ENCODE measurements around the gene ERVV-1. TPM values are rescaled to one million over a fixed set of nuclear protein-coding genes. Genes with fewer than 3 reads are reported as not detected.

The ERVV-1 gene
- total and polyA plus RNA-seq, 2 donors (not counting 3 experiments of a cell fraction or from before 2014, with no cell fraction given) = not detected

DNA sequence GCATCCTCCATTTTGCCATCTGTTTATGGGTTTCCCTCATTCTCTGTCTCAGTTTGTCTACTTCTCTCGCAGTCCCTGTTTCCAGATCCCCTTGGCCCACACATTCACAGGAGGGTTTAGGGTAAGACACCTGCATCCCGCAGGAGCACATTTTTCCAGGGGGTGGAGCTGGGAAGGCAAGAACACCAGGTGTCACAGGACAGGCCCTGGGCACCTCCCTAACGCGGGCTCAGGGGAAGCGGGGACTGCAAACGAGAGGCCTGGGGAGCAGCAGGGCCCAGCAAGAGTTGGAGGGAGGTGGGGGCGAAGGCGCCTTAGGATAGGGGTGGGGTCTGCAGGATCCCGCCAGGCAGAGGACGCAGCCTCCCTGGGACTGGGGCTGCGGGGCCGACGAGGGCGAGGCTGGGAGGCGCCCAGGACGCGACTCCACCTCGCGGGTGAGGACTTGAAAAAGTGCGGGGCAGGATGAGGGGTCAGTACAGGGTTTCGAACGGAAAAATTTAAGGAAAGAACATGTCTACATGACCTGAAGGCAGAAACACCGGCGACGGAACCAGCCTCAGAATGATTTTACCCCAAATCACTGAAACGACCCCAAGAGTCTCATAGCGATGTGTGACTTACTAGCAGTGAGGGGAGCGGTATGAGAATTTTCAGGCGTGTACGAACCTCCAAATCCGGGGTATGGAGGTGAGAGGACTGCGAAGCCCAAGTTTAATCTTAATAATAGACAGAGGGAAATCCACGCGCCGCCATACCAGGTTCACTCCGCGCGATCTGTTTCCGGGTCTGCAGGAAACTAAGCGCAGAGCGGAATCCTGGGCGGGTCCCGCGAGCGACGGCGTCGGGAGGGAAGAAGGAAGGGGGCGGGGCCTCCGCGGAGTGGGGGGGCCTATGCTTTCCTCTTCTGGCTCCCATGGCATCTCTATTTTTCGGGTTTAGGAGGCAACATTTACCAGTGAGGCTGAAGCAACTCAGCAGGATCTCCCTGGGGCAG is 23.7 kb downstream of the ERVV-1 start:
- Histone ChIP-seq H3K4me3 (replicated peaks in 1 of 3; ENCODE audit: insufficient read depth in 1 of 3, low read depth in 1 of 3, low read length in 3 of 3) (peak overlapping the region; percentile 43 to 86 (median 72)), H3K27me3 (ENCODE audit: control insufficient read depth in 2 of 2, insufficient read depth in 2 of 2, low read length in 2 of 2) (no peaks in the 10 kb centered on the region), H4K20me1 (replicated peaks; ENCODE audit: control insufficient read depth, extremely low read depth, insufficient read depth, low read length) (no peaks in the 10 kb centered on the region), H3K9me1 (replicated peaks; ENCODE audit: control insufficient read depth, extremely low read depth, insufficient read depth, low read length) (no peaks in the 10 kb centered on the region), H3K4me2 (ENCODE audit: insufficient read depth, low read length) (peak overlapping the region; percentile 91), H2AFZ (ENCODE audit: low read depth, low read length) (peak overlapping the region; percentile 98), H3K9me3 (replicated peaks; ENCODE audit: control insufficient read depth, insufficient read depth, low read length) (no peaks in the 10 kb centered on the region), H3K4me1 (ENCODE audit: control insufficient read depth, extremely low read depth, insufficient read depth, low read length) (no peaks in the 10 kb centered on the region), H3K9ac (replicated peaks; ENCODE audit: extremely low read depth, insufficient read depth, low read length) (peak overlapping the region; percentile 62), H3K36me3 (ENCODE audit: control insufficient read depth in 2 of 2, extremely low read depth in 1 of 2, insufficient read depth in 2 of 2, low read length in 2 of 2) (no peaks in the 10 kb centered on the region), H3K79me2 (ENCODE audit: control insufficient read depth, insufficient read depth, low read length) (no peaks in the 10 kb centered on the region), H3K27ac (ENCODE audit: insufficient read depth, low read depth, low read length) (peak overlapping the region; percentile 15)
- dilution Hi-C loops (cut with MboI; ENCODE audit: extremely low pct_ligation_motif_present, low sequenced_read_pairs) (no loop called here), intact Hi-C loops (cut with micrococcal nuclease) (loop anchor here (1.0 kb wide), 1 partner anchor 48 kb away; no protein-coding TSS in a partner anchor)
- CTCF ChIA-PET = no interaction called here
- TF ChIP-seq, protein P1, sequence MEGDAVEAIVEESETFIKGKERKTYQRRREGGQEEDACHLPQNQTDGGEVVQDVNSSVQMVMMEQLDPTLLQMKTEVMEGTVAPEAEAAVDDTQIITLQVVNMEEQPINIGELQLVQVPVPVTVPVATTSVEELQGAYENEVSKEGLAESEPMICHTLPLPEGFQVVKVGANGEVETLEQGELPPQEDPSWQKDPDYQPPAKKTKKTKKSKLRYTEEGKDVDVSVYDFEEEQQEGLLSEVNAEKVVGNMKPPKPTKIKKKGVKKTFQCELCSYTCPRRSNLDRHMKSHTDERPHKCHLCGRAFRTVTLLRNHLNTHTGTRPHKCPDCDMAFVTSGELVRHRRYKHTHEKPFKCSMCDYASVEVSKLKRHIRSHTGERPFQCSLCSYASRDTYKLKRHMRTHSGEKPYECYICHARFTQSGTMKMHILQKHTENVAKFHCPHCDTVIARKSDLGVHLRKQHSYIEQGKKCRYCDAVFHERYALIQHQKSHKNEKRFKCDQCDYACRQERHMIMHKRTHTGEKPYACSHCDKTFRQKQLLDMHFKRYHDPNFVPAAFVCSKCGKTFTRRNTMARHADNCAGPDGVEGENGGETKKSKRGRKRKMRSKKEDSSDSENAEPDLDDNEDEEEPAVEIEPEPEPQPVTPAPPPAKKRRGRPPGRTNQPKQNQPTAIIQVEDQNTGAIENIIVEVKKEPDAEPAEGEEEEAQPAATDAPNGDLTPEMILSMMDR (IDR thresholded peaks at IDR 0.05; ENCODE audit: extremely low read depth in 1 of 2, insufficient read depth in 1 of 2, low read depth in 1 of 2, low read length in 2 of 2) = no peak
- TF ChIP-seq JUN (IDR thresholded peaks at IDR 0.05; ENCODE audit: borderline replicate concordance, insufficient read depth, insufficient read length, low read depth) (no peak), POLR2A (IDR thresholded peaks at IDR 0.05; ENCODE audit: low read depth, low read length) (peak; percentile 50), POLR2AphosphoS5 (IDR thresholded peaks at IDR 0.05; ENCODE audit: insufficient read depth, low read depth, low read length) (peak; percentile 16), GATA2 (IDR thresholded peaks at IDR 0.05; ENCODE audit: insufficient read depth, insufficient read length, low read depth, low read length) (no peak)
- TF ChIP-seq, protein P2, sequence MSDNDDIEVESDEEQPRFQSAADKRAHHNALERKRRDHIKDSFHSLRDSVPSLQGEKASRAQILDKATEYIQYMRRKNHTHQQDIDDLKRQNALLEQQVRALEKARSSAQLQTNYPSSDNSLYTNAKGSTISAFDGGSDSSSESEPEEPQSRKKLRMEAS (IDR thresholded peaks at IDR 0.05; ENCODE audit: insufficient read depth, insufficient read length) = no peak
- POLR2A ChIA-PET = no interaction called here
- BruUV-seq (replicated peaks) = TSS peak; percentile 99
- FAIRE-seq = peak; percentile 35
- peak; percentile 42 for DNase-seq (ENCODE audit: low read depth, low spot score)
